Activated gamma-delta T cell treated with Interleukin-2 at 50 U/mL for 16 hours (primary cell): ENCODE results near the gene TUBE1.
A peak's percentile ranks its signal among the peaks of the same experiment; 100 is the strongest.

Source experiments
- DNase-seq: peaks from one replicate; pipeline ENCODE4 v3.0.0-alpha.2; 2020

Gene TUBE1

DNA sequence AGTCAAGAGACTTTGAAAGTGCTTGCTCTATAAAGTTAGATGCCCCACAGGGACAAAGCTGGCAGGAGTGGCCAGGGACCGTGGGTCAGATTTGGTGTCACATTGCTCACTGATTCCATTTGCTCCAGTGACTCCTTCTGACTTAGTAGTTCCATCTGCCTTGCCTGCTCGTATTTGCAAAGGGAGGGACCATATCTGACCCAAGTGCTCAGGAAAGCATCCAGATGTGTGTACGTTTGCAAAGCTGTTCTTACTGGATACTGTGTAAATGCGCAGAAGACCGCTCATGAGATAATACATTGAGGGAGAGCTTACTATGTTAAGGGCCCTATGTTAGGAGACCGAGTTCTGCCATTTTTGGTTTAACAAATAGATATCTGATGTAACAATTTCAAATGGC is 54.6 kb downstream of the TUBE1 start:
- no peak for DNase-seq

DNA sequence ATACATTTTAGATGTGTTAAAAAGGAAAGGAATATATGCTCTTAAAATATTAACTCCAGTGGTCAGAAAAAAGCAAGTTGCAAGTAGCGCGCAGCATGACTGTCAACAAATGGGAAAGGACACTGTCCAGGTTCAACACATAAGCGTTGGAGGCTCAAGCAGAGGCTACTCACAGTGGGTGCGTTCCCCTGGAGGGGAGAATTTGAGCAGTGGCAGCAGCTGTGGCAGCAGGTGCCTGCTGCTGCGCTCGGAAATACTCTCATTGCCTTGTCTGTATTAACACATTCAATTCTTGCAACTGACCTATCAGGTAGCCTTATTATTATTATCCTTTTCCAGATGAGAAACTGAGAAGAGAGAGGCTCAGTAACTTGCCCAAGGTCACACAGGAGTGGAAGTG is 55.3 kb downstream of the TUBE1 start:
- no peak for DNase-seq

DNA sequence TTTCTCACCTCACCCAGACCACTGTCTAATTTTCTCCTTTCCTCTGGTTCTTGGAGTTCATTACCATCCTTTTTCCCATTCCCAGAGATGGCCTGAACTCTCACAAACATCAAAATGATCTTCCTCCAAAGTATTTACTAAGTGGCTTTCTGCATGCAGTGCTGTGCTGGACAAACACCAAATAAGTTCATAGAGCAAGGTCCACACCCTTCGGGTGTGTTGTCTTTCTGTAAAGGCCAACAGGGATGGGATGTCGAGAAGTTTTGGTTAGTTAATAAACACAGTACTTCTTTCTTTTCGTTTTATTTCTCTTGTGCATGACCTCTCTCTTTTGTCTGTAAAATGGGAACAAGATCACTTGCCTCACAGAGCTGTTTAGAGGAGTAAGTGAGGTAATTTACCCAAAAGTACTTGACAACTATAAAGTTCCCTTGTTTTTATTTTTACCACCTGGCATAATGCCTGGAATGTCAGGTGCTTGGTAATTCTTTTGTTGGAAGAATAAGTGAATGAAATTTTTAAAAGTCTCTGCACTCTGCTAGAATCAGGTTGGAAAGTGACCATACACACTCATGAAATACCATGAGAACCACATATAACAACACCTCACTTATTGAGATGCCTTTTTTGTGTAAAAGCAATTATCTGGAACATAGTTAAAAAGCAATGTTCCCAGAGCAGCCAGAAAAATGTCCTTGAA is 56.2 kb downstream of the TUBE1 start:
- DNase-seq, result no peak

DNA sequence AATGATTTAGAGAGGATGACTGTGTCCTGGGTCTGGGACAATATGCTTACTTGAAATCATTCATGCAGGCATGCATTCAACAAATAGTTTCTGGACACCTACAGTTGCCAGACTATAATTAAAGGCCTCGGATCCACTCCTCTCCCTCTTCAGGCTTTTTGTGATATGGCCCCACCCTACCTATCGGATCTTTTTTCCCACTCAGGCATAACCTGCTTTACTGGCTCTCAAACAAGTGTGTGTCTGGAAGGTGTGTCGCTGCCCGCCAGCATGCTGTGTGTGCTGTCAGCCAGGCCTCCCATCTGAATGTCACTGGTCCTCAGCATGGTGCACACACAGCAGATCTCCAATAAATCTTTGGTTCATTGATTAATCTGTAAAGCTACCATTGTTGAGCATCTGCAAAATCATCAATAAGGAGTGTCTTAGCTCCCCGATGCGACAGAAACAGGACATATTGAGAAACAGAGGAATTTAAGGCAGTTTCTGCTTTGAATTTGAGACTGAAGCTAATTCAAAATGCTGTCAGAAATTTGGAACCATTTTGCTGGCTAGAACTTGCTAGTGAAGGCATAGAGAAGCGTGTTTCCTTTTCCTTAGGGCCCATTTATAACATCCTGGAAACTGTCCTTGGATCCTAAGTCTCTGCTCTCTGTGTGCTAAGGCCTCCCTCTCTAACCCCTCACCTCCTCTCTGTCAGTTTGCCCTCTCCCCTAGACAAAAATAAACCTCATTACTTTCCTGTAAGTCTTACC is 56.9 kb downstream of the TUBE1 start:
- no peak for DNase-seq

DNA sequence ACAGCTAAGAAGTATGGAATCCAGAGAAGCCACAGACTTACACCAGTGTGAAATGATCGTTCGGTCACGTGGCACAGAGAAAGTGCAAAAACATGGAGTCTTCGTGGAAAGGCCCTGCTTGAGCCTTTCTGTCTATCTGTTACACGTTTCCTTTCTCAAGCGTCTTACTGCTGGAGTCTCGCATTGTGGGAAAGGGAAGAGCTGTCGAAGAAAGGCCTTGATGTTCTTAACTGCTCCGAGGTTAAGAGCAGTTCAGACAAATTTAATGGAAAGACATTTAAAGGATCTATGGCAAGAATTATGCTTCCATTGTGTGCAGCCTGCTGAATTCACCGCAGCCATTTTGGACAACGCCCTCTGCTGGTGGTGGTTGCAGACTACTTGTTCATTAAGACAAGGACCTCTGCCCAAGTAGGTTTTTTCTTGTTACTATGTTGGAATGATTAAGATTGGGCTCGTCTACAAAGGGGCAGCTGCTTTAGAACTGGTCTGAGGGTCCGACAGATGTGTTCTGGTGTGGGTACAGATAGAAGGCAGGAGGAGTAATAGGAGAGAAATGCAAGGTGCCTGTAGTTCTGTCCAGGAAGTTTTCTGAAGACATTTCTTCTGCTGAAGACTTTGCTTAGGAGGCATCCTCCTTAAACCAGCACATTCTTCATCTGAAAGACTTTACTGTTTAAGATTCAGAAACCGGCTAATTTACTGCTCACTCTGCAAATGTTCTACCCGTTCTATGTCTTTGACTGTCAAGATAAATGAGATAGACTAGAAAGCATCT is 58.0 kb downstream of the TUBE1 start:
- peak; percentile 57 for DNase-seq

DNA sequence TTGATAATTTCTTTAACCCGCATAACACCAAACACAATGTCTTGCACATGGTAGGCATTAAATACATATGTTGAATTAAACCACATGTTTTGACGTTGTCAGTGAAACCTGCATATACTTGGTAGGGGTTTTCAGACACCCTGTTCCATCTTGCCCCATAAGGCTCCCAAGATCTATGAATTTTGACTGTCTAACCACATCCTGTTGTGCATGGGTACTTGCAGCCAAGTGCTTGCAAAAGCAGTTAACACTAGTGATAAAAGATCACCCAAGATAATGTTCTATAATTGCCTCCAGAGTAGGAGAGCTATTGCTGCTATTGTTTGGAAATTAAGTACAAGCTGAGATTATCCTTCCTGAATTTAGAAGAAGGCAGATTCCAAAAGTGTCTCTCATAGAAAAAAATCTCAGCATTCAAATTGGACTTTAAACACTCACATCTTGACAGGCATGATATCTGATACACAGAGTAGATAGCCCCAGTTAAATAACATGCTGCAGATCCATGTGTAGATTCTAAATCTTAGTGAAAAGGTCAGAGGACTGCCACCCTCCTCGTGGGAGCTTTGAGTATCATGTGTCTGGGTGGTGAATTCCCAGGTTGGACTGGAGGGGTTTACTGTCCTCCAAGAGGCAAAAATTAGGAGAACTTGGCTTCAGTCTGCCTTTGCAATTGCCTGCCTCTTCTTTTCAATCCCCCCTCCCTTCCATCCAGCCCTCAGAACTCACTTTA is 59.2 kb downstream of the TUBE1 start:
- peak; percentile 47 for DNase-seq

DNA sequence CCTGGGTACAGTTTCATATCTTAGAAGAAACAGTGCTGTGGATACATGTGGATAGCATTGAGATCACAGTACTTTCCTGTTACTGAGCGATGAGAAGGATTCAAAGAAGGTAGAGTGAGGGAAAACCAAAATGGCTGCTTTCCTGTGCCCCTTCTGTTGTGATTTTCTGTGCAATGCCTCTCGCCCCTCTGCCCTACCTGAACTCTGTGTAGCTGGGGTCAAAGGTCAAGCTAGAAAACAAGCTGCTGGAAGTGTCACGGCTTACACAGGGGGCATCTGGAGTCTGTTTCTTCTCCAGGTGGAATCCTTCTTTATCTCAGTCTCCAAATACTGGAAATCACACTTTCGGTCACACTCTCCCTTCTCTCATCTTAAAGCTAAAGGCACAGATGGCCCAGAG is 60.3 kb downstream of the TUBE1 start:
- DNase-seq, result no peak

DNA sequence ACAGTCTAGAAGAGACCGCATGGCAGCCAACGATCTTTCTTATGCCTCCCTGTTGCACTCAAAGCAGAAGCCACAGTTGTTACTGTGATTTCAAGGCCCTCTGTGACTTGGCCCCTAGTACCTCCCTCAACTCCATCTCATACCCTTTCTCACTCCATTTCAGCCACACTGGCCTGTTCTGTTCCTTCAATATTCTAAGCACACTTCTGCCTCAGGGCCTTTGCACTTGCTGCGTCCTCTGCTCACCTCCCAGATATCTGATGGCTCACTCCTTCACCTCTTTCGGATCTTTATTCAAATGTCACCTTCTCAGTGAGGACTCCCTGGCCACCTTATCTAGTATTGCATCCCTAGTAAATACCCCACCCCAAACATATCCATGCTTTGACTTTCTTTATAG is 62.8 kb downstream of the TUBE1 start:
- no peak for DNase-seq

DNA sequence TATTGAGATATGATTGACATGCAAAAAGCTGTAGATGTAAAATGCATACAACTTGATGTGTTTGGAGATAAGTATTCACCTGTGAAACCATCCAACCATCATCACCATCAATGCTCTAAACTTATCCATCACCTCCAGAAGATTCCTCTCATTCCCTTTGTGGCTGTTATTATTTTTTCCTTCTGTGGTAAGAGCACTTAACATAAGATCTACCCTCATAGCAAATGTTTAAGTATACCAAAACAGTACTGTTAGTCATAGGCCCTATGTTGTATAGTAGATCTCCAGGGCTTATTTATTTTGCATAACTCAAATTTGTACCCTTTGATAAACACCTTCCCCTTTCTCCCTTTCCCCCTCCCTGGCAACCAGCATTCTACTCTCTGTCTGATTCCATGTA is 64.5 kb downstream of the TUBE1 start:
- no peak for DNase-seq

DNA sequence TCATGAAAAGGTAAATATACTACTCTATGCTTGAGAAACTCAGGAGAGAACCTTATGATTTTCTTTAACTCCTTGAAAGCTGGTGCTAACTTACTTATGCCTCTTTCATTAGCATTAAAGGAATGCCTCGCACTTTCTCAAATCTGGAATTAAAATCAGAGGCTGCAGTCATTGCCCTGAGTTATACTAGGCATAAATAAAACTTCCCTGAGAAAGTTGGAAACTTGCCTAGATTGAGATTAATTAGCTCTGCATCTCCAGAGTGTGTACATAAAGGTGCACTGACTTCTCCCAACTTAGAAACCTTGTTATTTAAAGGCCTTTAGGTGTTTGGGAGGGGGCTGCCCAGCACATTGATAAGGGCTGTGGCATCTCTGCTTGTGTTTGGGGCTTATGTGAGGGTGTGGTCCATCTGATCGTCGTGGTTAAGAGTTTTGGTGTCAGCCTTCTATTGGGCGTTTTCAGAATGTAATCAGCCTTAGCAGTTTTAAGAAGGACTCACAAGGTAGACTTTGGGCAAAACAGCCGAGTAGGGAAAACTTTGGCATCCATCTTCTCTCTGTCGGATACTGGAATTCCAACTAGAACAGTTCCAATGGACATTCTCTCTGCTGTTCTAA is 65.5 kb downstream of the TUBE1 start:
- no peak for DNase-seq
